Prostate gland (tissue), 2 donors: ENCODE results near the gene HSD17B1.

Source experiments
- CTCF ChIP-seq, 4 experiments: fragments of 200-600 bp in 2 of 4; fragments of 450-650 bp in 2 of 4; sonication (generic) in 2 of 4; IDR thresholded peaks; 1 replicate in 3 of 4; 2 replicates in 1 of 4; pipeline ENCODE4 v1.5.1; 2016 to 2019; ENCODE audit warnings: antibody characterized with exemption in 4 of 4, mild to moderate bottlenecking in 2 of 4, moderate library complexity in 2 of 4
- POLR2A ChIP-seq: fragments of 450-650 bp; IDR thresholded peaks from one replicate; pipeline ENCODE4 v1.6.1; 2016; ENCODE audit warnings: antibody characterized with exemption, mild to moderate bottlenecking
- POLR2AphosphoS5 ChIP-seq: sonication (generic); formaldehyde crosslinking; IDR thresholded peaks from one replicate; pipeline ENCODE4 v1.6.1; 2017; ENCODE audit warnings: antibody characterized with exemption

GRCh38 chr17:42529061-42529460, 23.7 kb upstream of the HSD17B1 start:
- TF ChIP-seq POLR2A (no peak), CTCF (IDR thresholded peaks at IDR 0.05) (no peak), POLR2AphosphoS5 (no peak)
